Measurements from ENCODE around the gene RPL5.

Gene RPL5

GRCh38 chr1:92857817-92858216 lies 26.0 kb downstream of the RPL5 start:
- DNase-seq (ENCODE audit: low spot score), result no peak

- no peak for DNase-seq (ENCODE audit: low spot score)
Measured at GRCh38 chr1:92858564-92859399, 26.9 kb downstream of the RPL5 start.

- no peak for DNase-seq (ENCODE audit: low spot score)
Measured at GRCh38 chr1:92859400-92860039, 27.7 kb downstream of the RPL5 start.

GRCh38 chr1:92862605-92863004 lies 30.8 kb downstream of the RPL5 start:
- no peak for DNase-seq (ENCODE audit: low spot score)

GRCh38 chr1:92864131-92864530 lies 32.3 kb downstream of the RPL5 start:
- no peak for DNase-seq (ENCODE audit: low spot score)

- no peak for DNase-seq (ENCODE audit: low spot score)
Measured at GRCh38 chr1:92870591-92870990, 38.8 kb downstream of the RPL5 start.

GRCh38 chr1:92872719-92873118 lies 40.9 kb downstream of the RPL5 start:
- DNase-seq (ENCODE audit: low spot score), result no peak

- DNase-seq (ENCODE audit: low spot score), result no peak
Measured at GRCh38 chr1:92874987-92875386, 43.1 kb downstream of the RPL5 start.

GRCh38 chr1:92876351-92876750 lies 44.5 kb downstream of the RPL5 start:
- DNase-seq (ENCODE audit: low spot score), result no peak

GRCh38 chr1:92877081-92877711 lies 45.4 kb downstream of the RPL5 start:
- no peak for DNase-seq (ENCODE audit: low spot score)

GRCh38 chr1:92877792-92878191 lies 46.0 kb downstream of the RPL5 start:
- DNase-seq (ENCODE audit: low spot score), result no peak

GRCh38 chr1:92879316-92879968 lies 47.6 kb downstream of the RPL5 start:
- no peak for DNase-seq (ENCODE audit: low spot score)

- DNase-seq (ENCODE audit: low spot score), result no peak
Measured at GRCh38 chr1:92881391-92881790, 49.6 kb downstream of the RPL5 start.

GRCh38 chr1:92882819-92883218 lies 51.0 kb downstream of the RPL5 start:
- no peak for DNase-seq (ENCODE audit: low spot score)

- DNase-seq (ENCODE audit: low spot score), result no peak
Measured at GRCh38 chr1:92883297-92883696, 51.5 kb downstream of the RPL5 start.

- DNase-seq (ENCODE audit: low spot score), result no peak
Measured at GRCh38 chr1:92884195-92884594, 52.4 kb downstream of the RPL5 start.

GRCh38 chr1:92886886-92887419 lies 55.1 kb downstream of the RPL5 start:
- no peak for DNase-seq (ENCODE audit: low spot score)

- DNase-seq (ENCODE audit: low spot score), result no peak
Measured at GRCh38 chr1:92887465-92887864, 55.6 kb downstream of the RPL5 start.

Measured in ecto neural progenitor cell (in vitro differentiated cells).